Fibroblast of upper back skin (primary cell): ENCODE results near the gene CMSS1.
A peak's percentile ranks its signal among the peaks of the same experiment; 100 is the strongest.

Experiments
- DNase-seq: peaks from one replicate; pipeline ENCODE4 v3.0.0-alpha.2; 2013

CMSS1 gene

GRCh38 chr3:100159331-100160153 lies 341.9 kb downstream of the CMSS1 start:
- DNase-seq, result peak; percentile 80

- DNase-seq, result peak; percentile 57
Observed at GRCh38 chr3:100160521-100160920, 342.9 kb downstream of the CMSS1 start.

- no peak for DNase-seq
Observed at GRCh38 chr3:100163787-100164186, 346.1 kb downstream of the CMSS1 start.

DNA sequence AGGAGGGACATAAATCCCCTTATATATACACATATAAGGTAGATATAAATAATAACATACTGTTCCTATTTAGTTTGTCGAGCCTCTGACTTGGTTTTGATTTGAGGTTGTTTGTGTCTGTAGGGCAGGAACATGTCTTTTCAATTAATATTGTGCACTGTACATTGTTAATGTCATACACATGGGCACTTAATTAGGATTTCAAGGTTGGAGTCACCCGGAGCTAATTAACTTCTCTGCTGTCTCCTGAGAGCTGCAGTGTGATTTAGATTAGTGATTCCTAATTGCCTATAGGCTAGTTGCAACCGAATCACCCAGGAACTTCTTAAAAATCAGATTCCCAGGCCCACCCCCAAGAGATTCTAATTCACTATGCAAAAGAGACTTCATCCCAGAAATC lies 347.1 kb downstream of the CMSS1 start:
- DNase-seq, result no peak

GRCh38 chr3:100165926-100166550 lies 348.4 kb downstream of the CMSS1 start:
- DNase-seq, result no peak

- DNase-seq, result no peak
Observed at GRCh38 chr3:100169201-100169920, 351.7 kb downstream of the CMSS1 start.

- no peak for DNase-seq
Observed at GRCh38 chr3:100170486-100170885, 352.8 kb downstream of the CMSS1 start.

DNA sequence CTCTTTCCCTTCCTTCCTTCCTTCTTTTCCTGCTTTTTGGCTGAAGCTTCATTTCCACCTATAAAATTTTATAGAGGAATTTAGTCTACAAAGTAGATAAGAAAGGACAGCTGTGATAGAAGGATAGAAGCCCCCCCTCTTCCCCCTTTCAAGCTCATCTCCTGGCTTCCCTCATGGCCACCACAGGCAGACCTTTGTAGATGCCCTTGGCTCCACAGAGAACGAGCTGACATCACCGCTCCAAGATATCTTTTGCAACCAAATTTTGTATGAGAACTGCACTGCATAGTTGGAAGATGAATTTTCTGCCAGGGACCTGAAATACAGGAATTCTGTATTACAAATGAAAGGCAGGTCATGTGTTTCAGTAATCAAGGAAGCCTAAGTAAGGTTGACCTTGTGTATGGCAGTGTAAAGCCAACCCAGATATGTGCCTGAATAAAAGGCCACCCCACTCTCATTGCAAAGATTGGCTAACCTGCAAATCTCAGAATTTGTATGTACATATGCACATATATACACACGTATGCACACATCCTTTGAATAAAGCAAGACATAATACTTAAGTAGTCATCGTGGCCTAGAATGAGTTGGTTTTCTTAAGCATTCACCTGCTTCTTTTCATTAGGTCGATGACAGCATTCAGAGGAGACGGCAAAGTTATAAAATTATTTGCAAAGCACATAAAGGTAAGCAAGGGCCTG lies 353.7 kb downstream of the CMSS1 start:
- no peak for DNase-seq

DNA sequence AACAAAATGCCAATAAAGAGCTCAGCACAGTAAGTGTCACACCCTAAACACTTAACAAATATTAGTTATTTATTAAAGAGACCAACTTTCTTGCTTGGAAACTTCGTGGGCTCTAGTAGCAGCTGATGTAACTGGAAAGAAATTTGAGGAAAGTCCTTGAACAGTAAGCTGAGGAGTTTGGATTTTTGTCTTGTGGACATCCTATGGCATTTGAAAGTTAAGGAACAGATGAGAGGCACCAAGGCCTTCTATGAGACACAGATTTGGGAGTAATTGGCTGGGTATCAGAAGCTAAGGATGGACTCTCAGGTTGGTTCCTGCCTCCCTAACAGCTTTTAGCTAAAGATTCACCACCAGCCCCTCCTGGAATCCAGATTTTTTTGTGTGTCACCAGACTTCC lies 356.3 kb downstream of the CMSS1 start:
- peak; percentile 67 for DNase-seq

GRCh38 chr3:100175637-100176280 lies 358.1 kb downstream of the CMSS1 start:
- DNase-seq, result no peak

- no peak for DNase-seq
Observed at GRCh38 chr3:100179692-100180349, 362.2 kb downstream of the CMSS1 start.

DNA sequence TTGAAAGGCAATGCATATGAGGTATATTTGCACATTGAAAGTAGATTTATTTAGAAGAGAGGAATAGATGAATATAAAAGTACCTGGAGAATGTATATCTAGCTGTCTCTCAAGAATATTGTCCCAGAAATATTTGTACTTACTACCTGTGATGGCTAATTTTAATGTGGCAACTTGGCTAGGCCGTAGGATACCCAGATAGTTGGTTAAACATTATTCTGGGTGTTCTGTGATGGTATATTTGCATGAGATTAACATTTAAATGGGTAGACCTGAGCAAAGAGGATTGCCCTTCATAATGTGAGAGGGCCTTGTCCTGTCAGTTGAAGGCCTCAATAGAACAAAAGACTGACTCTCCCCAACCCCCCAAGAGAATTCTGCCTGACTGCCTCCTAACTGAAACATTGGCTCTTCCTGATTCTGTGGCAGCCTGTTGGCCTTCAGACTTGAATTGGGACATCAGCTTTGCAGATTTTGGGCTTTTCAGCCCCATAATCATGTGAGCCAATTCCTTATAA lies 366.0 kb downstream of the CMSS1 start:
- no peak for DNase-seq

- peak; percentile 46 for DNase-seq
Observed at GRCh38 chr3:100184948-100185570, 367.4 kb downstream of the CMSS1 start.

GRCh38 chr3:100185847-100186246 lies 368.2 kb downstream of the CMSS1 start:
- no peak for DNase-seq

- no peak for DNase-seq
Observed at GRCh38 chr3:100189444-100189964, 371.8 kb downstream of the CMSS1 start.

DNA sequence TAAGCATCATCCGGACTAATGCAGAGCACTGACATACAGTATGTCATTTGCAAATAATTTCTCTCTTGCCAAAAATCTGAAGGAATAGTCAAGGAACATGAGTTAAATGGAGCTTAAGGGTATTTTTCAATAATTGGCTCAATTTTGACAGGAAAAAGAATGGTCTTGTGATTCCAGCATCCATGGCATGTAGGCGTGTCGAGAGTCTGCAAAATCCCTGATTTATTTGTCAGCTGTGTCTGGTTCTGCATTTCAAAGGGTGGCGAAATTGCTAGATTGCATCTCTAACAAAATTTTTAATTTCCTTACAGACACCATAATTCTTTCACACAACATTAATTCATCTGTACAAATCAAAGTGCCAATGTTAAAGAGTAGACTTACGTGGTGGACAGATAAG lies 377.7 kb downstream of the CMSS1 start:
- DNase-seq, result no peak

DNA sequence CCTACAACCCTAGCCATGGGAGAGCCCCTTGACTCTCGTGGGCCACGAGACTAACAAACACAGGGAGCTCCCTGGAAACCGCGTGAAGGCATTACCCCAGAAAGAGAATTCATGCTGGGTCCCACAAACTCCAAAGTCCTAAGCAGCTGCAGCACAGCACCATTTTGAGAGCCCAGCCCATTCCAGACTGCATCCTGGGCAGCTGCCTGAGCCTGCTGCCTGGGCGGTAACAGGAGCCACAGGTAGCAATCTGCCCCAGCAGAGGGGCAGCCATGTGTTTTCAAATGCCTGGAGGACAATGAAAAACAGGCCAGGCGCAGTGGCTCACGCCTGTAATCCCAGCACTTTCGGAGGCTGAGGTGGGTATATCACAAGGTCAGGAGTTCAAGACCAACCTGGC lies 380.2 kb downstream of the CMSS1 start:
- DNase-seq, result no peak

DNA sequence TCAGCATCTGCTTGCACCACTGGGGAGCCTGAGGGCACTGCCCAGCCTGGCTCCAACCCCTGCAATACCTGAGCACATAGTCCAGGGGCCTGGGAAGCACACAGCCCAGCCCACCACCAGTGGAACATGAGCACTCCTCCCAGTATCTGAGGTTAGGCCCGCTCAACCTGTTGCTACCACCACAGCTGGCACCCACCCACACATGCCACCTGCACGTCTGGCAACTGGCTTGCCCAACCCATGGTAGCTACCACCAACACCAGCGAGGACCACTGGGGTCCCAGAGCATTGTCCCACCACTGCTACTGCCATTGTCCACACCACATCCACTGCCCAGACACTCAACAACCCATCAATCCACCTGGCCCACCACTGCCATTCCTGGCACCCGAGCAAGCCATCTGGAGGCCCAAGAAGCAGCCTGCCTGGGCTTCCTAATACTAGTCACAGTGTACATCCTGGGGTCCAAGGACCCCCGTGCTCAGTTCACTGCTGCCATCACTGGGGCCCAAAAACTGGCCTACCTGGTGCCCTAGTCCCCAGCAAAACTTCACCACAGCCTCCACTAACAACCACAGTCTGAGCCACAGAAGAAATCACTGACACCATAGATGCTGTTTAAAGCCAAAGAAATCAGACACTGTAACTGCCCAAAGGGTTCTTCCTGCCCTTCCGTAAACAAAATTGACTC lies 381.1 kb downstream of the CMSS1 start:
- DNase-seq, result no peak

DNA sequence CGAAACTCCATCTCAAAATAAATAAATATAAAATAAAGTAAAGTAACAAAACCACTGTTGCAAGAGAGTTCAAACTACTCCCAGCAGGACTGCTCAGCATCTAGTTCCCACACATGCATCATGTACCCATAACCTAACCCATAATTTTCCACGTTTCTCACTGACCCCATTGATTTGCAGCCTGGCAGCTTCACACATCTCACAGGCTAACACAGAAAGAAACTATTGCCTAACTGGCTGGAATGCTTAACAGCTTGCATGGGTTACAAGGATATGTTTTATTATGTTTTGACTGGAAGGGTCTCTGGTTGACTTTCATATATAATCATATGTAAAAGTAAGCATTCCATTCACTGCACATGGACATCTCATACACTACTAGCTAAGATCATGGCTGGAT lies 387.5 kb downstream of the CMSS1 start:
- no peak for DNase-seq

DNA sequence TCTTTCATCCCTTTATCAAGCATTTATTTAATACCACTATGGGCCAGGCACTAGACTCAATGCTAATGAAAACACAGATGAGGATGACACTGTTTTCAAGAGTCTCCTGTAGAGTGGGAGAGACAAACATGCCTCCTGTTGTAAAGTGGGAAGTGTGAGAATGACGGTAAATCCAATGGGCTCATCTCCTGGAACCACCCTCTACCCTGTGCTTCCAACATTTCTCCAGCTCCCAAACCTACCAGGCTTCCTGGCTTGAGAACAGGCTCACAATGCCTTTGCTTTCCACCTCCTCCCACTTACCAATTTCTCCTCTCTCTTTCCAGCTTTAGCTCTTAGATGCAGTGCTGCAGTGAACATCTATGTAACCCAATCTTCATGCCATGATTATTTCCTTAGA lies 389.0 kb downstream of the CMSS1 start:
- DNase-seq, result no peak

DNA sequence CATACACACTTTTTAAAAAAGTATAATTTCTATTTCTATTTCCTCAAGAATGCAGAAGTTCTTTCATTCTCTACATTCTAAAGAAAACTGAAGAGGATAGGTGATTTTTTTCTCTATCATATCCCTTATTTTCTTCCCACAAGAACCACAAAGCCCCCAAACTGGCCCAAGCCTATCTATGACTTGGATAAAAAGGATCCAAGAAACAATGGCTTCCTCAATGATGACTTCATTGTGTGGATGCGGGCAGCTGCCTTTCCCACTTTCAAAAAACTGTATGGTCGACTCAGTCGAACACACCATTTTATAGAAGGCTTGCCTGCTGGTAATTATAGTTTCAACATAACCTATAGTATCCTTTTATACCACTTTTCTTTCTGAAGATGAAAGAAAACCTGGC lies 390.2 kb downstream of the CMSS1 start:
- no peak for DNase-seq
